ENCODE results near the gene AP3S2. TPM values are rescaled to one million over a fixed set of nuclear protein-coding genes. Genes with fewer than 3 reads are reported as not detected.

AP3S2 gene
- polyA plus RNA-seq, 3 donors = 30.8 to 41.2 (median 32.4) TPM

DNA sequence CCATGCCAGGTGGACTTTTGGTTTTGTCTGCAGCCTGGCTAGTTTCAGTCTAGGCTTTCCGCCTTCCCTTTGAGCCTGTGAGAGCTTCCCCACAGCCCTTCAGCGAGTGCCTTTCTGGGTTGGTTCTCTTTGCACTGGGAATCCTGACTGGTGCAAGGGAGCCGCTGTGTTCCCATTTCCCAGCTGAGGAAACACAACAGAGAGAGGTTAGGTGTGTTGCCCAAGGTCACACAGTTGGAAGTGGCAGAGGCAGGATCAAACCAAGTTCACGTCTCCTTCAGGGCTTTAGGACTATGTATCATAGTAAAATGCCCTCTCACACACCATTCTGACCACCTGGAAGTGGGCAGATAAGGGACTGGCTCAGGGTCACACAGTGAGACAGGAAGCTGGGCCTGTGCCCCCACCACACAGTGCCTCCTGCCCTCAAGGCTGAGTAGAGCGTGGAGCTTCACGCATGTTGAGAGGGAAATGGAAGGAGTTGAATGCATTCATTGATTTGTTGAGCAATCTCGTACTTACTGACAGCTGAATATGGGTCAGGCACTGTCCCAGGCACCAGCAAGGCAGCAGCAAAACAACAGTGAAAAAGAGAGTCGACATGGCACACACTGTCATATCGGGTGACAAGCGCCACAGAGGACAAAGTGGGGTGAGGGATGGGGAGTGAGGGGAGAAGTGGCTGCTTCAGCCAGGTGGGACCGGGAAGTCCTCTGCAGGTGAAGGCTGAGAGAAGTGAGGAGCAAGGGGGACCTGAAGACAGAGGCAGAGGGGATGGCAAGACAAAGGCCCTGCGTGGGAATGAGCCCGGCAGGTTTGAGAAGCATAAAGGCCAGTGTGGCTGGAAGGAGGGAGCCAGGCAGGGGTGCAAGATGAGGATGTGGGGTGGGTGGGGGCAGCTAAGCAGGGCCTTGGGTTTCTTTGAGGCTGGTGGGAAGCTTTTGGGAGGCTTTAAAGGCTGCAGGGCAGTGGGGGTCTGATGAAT, 66.8 kb downstream of the AP3S2 start:
- Histone ChIP-seq H4K20me1 (ENCODE audit: insufficient read depth, low read length) (no peaks in the 10 kb centered on the region), H3K4me1 (ENCODE audit: control insufficient read depth in 1 of 2, insufficient read depth in 2 of 2, low read length in 2 of 2) (peaks cover 76 to 86% of the 10 kb centered on the region in 2 donors), H3K27me3 (ENCODE audit: control insufficient read depth in 2 of 2, insufficient read depth in 2 of 2, low read length in 2 of 2) (no peaks in the 10 kb centered on the region), H3K4me2 (replicated peaks; ENCODE audit: extremely low read depth, low read length, poor library complexity, severe bottlenecking) (no peak overlapping the region), H3K36me3 (replicated peaks in 1 of 2; ENCODE audit: control insufficient read depth in 1 of 2, insufficient read depth in 2 of 2, low read length in 2 of 2) (peaks cover 5 to 10% of the 10 kb centered on the region in 2 donors), H3K79me2 (ENCODE audit: insufficient read depth, low read length) (no peaks in the 10 kb centered on the region), H3K9ac (ENCODE audit: insufficient read depth, low read length, poor library complexity, severe bottlenecking) (no peak overlapping the region), H3K4me3 (replicated peaks in 1 of 3; ENCODE audit: low read depth in 2 of 3, low read length in 3 of 3) (no peak overlapping the region), H2AFZ (ENCODE audit: insufficient read depth, low read depth, low read length, poor library complexity, severe bottlenecking) (no peak overlapping the region), H3K27ac (ENCODE audit: low read depth in 1 of 2, low read length in 2 of 2) (peak overlapping the region; percentile 0 to 93), H3K9me3 (replicated peaks in 1 of 2; ENCODE audit: control insufficient read depth in 1 of 2, insufficient read depth in 1 of 2, low read length in 2 of 2) (no peaks in the 10 kb centered on the region)
- peaks cover 0 to 2% (median 0%) of the 10 kb centered on the region in 7 donors for H3K9me3 Mint-ChIP-seq
- WGBS (ENCODE audit: insufficient coverage) = 70% methylated on average over 12 of the region's 13 CpGs
- H3K4me3 Mint-ChIP-seq = no peak overlapping the region
- TF ChIP-seq, protein P1, sequence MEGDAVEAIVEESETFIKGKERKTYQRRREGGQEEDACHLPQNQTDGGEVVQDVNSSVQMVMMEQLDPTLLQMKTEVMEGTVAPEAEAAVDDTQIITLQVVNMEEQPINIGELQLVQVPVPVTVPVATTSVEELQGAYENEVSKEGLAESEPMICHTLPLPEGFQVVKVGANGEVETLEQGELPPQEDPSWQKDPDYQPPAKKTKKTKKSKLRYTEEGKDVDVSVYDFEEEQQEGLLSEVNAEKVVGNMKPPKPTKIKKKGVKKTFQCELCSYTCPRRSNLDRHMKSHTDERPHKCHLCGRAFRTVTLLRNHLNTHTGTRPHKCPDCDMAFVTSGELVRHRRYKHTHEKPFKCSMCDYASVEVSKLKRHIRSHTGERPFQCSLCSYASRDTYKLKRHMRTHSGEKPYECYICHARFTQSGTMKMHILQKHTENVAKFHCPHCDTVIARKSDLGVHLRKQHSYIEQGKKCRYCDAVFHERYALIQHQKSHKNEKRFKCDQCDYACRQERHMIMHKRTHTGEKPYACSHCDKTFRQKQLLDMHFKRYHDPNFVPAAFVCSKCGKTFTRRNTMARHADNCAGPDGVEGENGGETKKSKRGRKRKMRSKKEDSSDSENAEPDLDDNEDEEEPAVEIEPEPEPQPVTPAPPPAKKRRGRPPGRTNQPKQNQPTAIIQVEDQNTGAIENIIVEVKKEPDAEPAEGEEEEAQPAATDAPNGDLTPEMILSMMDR (IDR thresholded peaks at IDR 0.05) = no peak
- intact Hi-C loops (cut with micrococcal nuclease) = no loop called here
- peaks cover 83% of the 10 kb centered on the region for H3K4me1 Mint-ChIP-seq
- peaks cover 26 to 40% of the 10 kb centered on the region in 2 donors for H3K36me3 Mint-ChIP-seq
- peaks cover 1 to 5% (median 4%) of the 10 kb centered on the region in 3 donors for H3K27me3 Mint-ChIP-seq (ENCODE audit: low read depth in 3 of 3)
- DNase-seq = peak in 2 of 3 donors; percentile 40 to 46
- peak overlapping the region; percentile 96 to 100 (median 99) for H3K27ac Mint-ChIP-seq

- peaks cover 92 to 99% of the 10 kb centered on the region in 2 donors for H3K4me1 ChIP-seq (ENCODE audit: control insufficient read depth in 1 of 2, insufficient read depth in 2 of 2, low read length in 2 of 2)
- Mint-ChIP-seq H3K36me3 (peaks cover 17 to 27% of the 10 kb centered on the region in 2 donors), H3K4me3 (peak overlapping the region; percentile 43 to 76), H3K27ac (peak overlapping the region; percentile 96 to 100 (median 99)), H3K4me1 (peaks cover 98% of the 10 kb centered on the region), H3K9me3 (peaks cover 0 to 2% (median 0%) of the 10 kb centered on the region in 7 donors), H3K27me3 (ENCODE audit: low read depth in 3 of 3) (peaks cover 1 to 5% (median 4%) of the 10 kb centered on the region in 3 donors)
- peak overlapping the region; percentile 82 to 93 for H3K27ac ChIP-seq (ENCODE audit: low read depth in 1 of 2, low read length in 2 of 2)
- H3K9ac ChIP-seq (ENCODE audit: insufficient read depth, low read length, poor library complexity, severe bottlenecking) = peak overlapping the region; percentile 72
- WGBS (ENCODE audit: insufficient coverage) = 36% methylated on average over 9 of the region's 10 CpGs
- H3K27me3 ChIP-seq (ENCODE audit: control insufficient read depth in 2 of 2, insufficient read depth in 2 of 2, low read length in 2 of 2) = no peaks in the 10 kb centered on the region
- H3K4me2 ChIP-seq (replicated peaks; ENCODE audit: extremely low read depth, low read length, poor library complexity, severe bottlenecking) = peak overlapping the region; percentile 26
- no peak overlapping the region for H2AFZ ChIP-seq (ENCODE audit: insufficient read depth, low read depth, low read length, poor library complexity, severe bottlenecking)
- peak overlapping the region in 1 of 3 experiments; percentile 20 for H3K4me3 ChIP-seq (replicated peaks in 1 of 3; ENCODE audit: low read depth in 2 of 3, low read length in 3 of 3)
- TF ChIP-seq, protein P1 (IDR thresholded peaks at IDR 0.05) = no peak
- peak; percentile 91 to 96 (median 94) for DNase-seq
- no peaks in the 10 kb centered on the region for H4K20me1 ChIP-seq (ENCODE audit: insufficient read depth, low read length)
- H3K9me3 ChIP-seq (replicated peaks in 1 of 2; ENCODE audit: control insufficient read depth in 1 of 2, insufficient read depth in 1 of 2, low read length in 2 of 2) = no peaks in the 10 kb centered on the region
- no peaks in the 10 kb centered on the region for H3K79me2 ChIP-seq (ENCODE audit: insufficient read depth, low read length)
- H3K36me3 ChIP-seq (replicated peaks in 1 of 2; ENCODE audit: control insufficient read depth in 1 of 2, insufficient read depth in 2 of 2, low read length in 2 of 2) = no peaks in the 10 kb centered on the region
- intact Hi-C loops (cut with micrococcal nuclease) = no loop called here
Observed at GRCh38 chr15:89825271-89825940, 68.4 kb downstream of the AP3S2 start.
